ENCODE measurements around the gene APH1A.
A peak's percentile ranks its signal among the peaks of the same experiment; 100 is the strongest.
"Not testable (repeated sequence)": the region's sequence is repeated elsewhere in the genome, so short reads cannot be mapped to it uniquely, and the experiment has no call there.

APH1A gene

DNA sequence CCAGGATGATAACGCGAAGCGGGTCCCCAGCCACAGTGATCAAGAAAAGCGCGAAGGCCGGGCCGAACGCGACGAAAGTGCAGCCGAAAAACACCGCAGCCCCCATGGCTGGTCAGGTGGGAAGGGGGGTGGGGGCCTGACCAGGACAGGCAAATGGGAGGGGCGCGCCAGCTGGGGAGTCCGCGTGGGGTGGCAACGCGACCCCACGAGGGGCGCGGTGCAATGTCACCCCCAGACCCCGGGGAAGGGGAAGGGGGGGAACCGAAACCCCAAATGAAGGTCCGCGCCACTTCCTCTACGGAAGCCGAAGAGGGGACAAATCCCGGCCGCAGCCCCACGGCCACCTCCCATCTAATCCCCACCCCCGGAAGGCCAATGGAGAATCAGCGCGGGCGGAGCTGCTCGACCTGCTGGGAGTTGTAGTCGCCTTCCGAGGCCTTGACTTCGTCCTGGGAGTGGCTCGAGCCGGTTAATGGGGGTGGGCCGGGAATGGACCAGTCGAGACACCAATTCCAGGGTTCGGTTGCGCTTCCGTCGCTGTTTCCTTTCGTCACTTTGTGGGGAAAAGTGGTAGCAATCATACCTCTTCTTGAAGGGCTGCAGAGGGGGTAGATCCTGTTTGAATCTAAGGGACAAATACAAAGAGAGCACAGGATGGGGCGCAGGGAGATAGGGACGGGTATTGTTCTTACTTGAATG lies at the start of gene APH1A:
TSS of gene APH1A (minus strand) at position 312 of the 699 bp plus-strand sequence. CDS start at position 106, 206 bp downstream.
- peak; percentile 97 for DNase-seq

DNA sequence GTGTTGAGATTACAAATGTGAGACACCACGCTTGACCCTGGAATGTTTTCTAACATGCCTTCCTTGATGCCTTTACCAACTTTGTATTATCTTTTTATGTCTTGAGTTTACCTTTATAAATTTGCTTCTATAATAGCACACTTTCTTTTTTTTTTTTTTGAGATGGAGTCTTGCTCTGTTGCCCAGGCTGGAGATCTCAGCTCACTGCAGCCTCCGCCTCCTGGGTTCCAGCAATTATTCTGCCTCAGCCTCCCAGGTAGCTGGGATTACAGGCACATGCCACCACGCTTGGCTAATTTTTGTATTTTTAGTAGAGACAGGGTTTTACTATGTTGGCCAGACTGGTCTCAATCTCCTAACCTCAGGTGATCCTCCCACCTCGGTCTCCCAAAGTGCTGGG lies 45.9 kb upstream of the APH1A start:
- not testable (repeated sequence) for DNase-seq

DNA sequence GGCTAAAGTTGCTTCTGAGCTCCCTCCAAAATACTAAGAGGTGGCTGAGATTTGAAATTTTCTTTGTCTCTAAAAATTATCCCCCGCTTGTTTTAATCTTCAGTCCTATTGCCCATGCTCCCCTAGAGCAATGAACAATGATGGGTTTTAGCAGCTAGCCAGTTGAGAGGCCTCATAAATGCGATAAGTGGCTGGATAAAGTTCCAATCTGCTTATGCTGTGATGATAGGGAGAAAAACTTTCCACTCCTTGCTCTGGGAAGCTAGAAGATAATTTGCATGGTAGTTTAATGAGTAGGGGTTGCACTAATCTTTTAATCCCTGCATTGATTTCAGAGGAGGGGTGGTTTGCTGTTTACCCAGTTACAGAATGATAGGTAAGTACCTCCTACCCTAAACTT lies 42.9 kb upstream of the APH1A start:
- DNase-seq, result no peak

DNA sequence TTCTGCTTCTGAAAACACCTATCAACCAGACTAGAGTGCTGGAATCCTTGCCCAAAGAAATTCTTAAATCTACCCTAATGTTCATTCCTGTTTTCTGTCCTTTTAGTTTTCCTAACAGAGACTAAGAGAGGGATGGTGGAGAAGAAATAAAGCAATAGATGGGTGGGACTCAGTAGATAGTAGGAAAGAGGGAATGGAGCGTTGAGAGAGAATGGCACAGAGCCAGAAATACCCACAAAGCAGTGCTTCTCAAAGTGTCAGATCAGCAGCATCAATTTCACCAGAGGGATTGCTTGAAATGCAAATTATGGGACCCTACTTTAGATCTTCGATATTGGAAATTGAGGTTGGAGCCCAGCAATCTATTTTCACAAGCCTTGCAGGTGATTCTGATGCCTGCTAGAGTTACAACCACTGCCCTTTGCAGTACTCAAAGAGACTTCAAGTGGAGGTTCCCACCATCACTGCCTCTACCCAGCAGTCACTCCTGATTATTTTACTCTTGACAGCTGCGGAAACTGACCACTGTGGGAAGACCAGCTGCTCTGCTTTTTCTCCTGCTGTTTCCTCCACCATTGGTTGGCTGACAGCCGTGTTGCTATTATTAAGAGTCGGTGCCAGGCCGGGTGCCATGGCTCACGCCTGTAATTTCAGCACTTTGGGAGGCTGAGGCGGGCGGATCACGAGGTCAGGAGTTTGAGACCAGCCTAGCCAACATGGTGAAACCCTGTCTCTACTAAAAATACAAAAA lies 41.1 kb upstream of the APH1A start:
- DNase-seq, result peak; percentile 45

DNA sequence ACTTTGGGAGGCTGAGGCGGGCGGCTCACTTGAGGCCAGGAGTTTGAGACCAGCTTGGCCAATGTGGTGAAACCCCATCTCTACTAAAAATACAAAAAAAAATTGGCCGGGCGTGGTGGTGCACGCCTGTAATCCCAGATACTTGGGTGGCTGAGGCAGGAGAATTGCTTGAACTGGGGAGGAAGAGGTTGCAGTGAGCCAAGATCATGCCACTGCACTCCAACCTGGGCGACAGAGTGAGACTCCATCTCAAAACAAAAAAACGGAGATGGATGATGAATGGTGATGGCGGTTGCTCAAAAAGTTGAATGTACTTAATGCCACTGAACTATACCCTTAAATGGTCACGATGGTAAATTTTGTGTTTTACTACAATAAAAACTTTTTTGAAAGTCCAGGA lies 39.8 kb upstream of the APH1A start:
- DNase-seq, result not testable (repeated sequence)

DNA sequence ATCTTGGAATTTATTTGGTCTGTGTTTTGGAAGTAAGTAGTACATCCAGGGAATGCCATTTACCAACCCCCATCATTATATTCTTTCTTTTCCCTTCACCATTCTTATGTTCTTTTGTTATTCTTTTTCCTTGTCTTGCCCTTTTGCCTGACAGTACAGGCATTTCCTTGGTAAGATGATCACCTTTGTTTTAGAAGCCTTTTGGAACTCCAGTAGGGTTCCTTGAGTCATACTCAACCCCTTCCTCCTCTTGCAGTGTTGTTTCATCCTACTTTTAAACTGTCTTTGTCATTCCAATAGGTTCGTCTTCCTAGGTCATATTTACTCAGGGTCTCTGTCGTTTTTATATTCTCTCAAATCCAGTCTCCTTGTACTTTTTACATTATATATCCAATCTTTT lies 34.1 kb upstream of the APH1A start:
- DNase-seq, result no peak

DNA sequence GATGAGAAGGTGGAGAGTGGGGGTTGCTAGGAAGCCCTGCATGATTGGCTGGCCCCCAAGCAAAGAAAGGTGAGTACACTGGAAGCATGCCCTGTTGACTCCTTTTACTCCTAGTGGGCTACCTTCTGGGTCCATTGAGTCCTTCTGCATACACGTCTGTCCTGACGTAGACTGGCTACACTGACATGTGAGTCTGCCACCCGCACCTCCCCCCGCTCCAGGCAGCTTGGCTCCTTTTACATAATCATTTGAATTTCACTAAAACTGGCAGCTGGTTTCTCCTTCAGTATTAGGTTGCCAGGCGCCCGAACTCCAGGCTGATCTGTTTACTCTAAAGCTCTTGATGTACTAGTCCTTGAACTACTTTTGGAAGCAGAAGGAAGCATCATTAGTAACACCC lies 33.5 kb upstream of the APH1A start:
- no peak for DNase-seq

DNA sequence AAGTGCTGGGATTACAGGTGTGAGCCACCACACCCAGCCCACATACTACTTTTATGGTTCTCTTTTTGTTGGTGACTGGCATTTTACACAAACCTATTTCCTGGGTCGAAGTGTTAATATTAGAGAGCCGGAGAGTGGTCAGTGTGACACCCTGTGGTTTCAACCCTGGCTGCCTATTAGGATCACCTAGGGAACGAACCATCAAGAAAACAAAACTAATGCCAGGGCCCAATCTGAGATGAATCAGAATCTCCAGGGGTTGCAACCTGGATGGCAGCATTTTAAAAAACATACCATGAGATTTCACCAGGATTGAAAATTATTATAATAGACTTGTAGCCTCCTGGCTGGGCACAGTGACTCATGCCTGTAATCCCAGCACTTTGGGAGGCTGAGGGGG lies 30.9 kb upstream of the APH1A start:
- no peak for DNase-seq

DNA sequence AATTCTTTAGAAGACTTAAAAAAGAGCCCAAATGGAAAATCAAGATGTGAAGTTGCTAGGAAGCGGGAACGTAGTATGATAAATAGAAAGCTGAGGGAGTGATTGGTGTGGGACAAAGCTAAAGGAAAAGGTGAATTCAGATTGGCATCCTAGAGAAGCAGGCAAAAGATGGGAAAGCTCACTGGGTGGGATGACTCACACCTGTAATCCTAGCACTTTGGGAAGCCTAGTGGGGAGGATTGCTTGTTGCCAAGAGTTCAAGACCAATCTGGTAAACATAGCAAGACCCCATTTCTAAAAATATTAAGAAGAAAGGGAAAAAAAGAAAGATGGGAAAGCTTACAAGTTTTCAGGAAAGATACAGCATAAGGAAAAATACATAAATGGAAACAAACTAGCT lies 26.7 kb upstream of the APH1A start:
- DNase-seq, result no peak

DNA sequence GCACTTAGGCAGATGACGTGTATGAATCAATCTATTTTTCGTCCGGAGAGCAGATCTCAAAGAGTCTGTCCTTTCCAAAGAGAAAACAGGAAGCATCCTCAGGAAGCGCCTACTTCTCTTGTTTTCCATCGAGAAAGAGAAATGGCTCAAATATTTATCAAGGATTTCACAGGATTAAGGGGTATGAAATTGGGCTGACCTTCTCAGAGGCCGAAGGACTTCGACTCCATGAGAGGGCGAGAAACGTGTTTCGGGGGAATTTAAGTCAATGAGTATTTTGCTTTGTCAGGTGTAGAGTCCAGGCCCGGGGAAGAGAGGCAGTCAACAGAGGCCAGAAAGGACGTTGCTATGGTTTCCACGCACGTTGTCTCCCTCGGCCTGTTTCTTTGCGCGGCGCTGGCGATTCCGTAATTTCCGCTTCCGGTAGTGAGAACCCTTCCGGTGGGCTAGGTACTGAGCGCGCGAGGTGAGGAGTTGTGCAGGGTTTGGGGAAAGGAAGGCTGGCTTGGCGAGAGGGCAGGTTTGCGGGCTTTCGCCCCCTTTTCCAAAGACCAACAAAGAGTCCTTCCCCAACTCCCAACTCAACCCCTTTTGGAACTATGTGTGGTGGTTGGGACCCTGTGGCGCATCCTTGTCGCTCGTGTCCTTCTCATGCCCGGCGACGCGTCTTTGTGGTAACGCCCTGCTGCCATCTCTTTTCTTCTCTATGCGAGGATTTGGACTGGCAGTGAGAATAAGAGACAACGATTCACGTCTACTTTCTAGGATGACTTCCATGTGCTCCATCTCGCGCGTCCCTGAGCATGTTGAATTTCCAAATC lies 24.8 kb upstream of the APH1A start, which contains the start of gene MRPS21:
TSS of gene MRPS21 (plus strand) at position 429 of the 821 bp plus-strand sequence. CDS start 506 bp downstream, outside the sequence.
- peak; percentile 92 for DNase-seq

DNA sequence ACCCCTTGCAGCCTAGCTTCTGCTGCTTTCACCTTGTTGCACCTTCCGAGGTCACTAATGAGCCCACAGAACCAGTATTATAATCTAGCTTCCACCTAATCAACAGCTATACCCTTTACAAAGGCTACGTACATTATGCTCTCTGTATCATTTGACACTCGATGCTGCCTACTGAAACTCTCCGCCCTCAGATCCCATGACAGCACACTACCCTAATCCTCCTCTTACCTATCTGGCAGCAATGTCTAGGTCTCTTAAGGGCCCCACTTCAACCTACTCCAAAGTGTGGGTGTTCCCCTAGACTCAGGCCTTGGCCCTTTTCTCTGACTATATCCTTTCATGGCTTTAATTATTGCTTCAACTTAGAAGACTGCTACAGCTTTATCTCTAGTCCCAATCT lies 20.0 kb upstream of the APH1A start:
- no peak for DNase-seq

DNA sequence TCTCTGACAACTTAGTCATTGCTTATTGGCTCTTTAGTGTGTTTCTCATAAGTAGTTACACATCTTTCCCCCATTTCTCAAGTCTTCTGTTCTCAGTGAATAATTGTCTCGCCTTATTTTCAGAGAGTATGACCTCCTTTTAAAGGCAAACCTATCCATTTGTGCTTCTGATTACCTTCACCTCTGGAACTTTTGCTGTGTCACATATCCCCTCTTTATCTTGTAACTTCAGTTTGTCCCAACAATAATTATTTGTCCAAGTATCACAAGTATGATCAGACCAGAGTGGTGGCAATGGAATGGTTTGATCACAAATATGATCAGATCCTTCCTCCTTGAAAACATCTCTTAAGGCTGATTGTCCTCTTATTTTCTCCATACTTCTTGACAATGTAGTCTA lies 19.6 kb upstream of the APH1A start:
- no peak for DNase-seq

DNA sequence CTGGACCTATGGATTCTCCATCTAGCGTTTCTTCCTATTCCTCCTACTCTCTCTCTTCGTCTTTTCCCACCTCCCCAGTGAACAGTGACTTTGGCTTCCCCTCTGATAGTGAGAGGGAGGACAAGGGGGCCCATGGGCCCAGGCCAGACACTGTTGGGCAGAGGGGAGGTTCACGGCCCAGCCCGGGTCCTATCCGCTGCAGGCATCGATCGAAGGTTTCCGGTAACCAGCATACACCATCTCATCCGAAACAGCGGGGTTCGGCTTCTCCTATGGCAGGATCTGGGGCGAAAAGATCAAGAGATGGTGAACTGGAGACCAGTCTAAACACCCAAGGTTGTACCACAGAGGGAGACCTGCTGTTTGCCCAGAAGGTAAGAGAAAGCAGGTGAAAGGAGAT lies 14.4 kb upstream of the APH1A start:
- DNase-seq, result no peak

DNA sequence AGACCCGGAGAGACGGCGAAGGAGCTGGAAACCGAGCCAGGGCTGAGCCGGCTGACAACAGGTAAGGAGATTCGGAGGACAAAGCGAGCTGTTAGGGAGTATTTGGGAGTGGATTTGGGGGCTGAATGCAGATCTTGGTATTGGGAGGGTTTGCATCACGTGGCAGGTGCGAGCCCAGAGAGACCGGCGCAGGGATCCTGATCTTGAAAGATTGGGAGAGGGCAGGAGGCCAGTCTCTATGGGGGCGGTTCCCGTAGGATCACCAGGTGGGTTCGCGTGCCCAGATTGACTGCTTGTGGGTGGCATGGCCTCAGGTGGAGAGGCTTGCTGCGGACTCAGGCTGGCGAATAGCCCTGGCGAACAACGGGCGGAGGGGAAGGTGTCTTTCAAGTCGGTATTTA lies 13.7 kb upstream of the APH1A start:
- no peak for DNase-seq

DNA sequence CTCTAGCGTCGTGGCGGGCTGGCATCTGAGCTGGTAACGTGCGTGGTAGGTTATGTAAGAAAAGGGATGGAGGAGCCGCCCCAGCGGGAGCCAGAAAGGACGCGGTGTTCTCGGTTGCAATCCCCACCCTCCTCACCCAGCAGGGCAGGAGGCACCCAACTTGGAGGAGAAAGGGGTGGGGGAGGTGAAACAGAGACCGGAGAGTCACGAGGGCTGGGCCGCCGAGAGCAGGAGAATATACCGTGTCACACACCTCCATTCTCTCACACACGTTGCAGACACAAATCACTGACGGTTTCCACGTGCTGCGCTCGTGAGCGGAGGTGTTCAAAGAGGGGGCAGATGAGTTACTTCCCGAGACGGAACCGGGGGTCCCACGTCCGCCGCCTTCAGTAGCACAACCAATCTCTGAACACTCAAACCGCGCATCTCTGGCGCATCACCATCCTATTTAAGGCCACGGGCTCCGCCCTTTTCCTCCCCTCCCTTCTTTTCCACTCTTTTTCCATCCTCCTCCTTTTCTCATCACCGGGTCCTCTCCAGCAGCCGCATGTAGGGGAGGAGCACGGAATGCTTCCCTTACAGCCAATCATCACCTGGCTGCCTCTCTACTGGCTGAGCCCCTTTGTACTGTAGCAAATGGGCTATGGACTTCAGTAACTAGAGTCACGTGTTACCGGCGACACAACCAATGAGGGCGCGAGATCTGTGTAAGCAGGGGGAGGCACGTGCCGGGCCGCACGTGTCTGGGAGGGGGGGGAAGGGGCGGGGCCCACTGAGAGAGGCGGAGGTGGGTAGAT lies 13.1 kb upstream of the APH1A start, which contains the start of gene CIART:
TSS of gene CIART (plus strand) at position 797 of the 800 bp plus-strand sequence. CDS start 714 bp downstream, outside the sequence.
- peak; percentile 93 for DNase-seq

DNA sequence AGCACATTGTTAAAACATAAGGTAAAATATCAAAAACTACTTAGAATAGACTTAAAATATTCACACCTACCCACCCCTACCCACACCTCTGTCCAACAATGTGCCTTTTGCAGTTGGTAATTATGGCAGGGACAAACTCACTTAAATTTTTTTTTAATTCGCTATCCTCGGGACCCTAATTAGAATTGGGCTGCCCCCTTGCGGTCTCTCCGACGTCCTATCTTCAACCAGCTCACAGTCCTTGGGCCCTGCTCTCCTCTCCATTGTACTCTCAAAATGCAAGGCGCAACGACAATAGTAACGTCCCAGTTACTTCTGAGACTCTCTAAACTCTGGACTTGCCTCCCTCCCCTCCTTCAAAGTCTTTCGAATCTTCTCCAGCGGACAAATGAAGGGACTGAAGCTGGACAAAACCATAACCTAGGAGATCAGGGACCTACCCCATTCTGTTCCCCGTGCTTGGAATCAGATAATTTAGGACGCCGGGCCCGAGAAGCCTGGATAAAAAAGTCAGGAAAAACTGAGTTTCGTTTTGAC lies 12.5 kb upstream of the APH1A start:
- DNase-seq, result peak; percentile 75

DNA sequence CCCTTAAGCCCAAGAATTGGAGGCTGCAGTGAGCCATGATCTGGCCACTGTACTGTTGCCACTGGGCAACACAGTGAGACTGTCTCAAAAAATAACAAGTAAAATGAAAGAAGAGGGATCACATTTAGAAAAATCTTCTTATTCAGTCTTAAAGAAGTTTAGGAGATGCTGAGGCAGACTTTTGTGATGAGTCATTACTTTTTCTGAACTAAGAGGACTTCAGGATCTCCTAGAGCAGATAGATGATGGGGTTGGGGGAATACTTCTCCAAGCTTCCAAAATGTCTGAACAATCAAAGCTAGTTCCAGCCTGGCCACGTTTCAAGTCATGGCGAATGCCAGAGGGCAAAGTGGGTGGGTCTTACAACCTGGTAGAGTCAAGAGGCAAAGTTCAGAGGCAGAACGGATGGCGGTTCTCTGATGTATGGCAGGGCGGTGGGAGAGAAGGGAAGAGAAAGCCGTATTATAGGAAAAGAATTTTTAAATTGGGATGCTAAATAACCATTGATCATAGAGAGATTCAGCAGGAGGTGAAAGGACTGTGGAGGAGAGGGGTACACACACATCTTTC lies 11.4 kb upstream of the APH1A start:
- no peak for DNase-seq

DNA sequence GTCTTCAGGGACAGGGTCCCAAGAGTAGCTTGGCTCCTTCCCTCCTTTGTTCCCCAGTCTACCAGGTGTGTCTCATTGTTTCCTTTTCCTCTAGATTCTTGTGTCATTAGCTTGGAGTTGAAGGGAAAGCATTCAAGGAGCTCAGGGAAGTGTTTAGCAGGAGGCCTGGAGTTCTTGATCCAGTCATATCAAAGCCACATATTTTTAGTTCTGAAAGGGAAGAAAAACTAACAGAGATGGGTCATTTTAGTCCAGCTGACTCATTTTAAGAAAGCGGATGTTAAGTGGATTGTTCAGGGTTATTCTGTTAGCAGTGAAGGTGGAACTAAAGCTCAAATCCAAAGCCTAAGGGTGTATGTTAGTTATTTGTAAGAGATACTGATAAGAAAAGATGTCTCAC lies 4.5 kb upstream of the APH1A start:
- no peak for DNase-seq

DNA sequence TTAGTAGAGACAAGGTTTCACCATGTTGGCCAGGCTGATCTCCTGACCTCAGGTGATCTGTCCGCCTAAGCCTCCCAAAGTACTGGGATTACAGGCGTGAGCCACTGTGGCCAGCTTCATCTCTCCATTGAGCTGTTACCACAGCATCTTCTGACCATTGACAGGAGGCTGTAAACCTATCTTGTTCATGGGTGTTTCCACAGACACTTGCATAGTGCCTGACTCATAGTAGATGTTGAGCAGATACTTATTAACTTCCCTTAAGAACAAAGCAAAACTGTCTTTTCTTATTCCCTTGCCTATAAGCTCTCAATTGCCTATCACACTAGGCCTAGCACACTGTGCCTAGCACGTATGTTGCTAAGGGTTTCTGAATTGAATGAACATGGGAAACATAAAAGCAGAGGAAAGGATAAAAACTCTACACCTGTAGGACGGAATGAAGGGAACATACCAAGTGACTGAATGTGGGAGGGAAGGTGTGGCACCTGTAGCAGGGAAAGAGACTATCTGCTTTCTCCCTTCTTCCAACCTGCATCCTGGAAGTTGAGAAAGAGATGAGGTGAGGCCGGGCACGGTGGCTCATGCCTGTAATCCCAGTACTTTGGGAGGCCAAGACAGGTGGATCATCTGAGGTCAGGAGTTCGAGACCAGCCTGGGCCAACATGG lies 2.6 kb upstream of the APH1A start:
- no peak for DNase-seq

DNA sequence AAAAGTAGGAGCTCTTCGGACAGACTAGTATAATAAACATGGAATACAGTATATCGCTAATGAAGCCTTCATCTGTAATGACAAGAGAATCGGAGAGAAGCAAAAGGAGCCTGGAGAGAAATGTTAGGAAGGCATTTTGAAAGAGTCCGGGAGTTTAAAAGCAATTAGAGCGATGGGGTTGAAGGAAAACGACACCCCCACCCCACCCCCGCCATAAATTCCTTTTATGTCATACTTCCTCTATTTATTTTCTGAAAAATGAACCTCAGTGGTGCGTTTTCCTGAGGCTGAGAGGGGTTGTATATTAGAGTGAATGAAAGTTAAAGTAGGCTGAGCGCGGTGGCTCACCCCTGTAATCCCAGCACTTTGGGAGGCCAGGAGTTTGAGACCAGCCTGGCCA lies 635 bp upstream of the APH1A start:
- DNase-seq, result no peak

DNA sequence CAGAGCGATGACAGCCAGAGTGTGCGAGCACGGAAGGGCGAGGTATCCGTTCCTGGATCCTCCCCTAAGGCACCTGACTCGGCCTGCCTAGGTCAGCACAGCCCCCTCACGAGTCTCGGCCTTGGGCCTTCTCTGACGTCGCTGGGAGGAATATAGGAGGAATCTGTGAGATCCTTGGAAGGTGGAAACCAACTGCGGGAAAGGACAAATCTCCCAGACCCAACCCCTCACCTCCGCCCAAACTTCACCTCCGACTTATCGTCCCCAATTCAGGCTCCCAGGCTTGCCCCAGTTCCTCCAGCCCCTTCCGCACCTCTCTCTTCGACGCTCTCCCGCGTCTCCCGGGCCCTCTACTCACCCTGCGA lies 494 bp downstream of the APH1A start:
- DNase-seq, result no peak
